ENCODE data around the gene TBCCD1. TPM values are rescaled to one million over a fixed set of nuclear protein-coding genes. Genes with fewer than 3 reads are reported as not detected.

The TBCCD1 gene
- total RNA-seq, 2 donors from 2014 or later = 11.9 to 14.0 TPM

GRCh38 chr3:186596568-186597287 is 29.6 kb upstream of the TBCCD1 start:
- Histone ChIP-seq H3K36me3 (ENCODE audit: control insufficient read depth, insufficient read depth, low read length) (no peaks in the 10 kb centered on the region), H3K27ac (ENCODE audit: low read depth, low read length) (no peak overlapping the region), H3K9ac (ENCODE audit: extremely low read depth, low read length, poor library complexity, severe bottlenecking) (no peak overlapping the region), H3K4me1 (ENCODE audit: control insufficient read depth, insufficient read depth, low read length) (no peaks in the 10 kb centered on the region), H3K9me3 (ENCODE audit: control insufficient read depth, low read length) (no peaks in the 10 kb centered on the region), H3K4me3 (ENCODE audit: low read length) (no peak overlapping the region), H3K27me3 (ENCODE audit: control insufficient read depth, insufficient read depth, low read length, poor library complexity, severe bottlenecking) (no peaks in the 10 kb centered on the region)
- 71 to 90% methylated on average over 4 to 14 of the region's 17 CpGs for WGBS, 2 experiments (ENCODE audit: insufficient coverage in 1 of 2, insufficient read length in 1 of 2)
- Mint-ChIP-seq H3K27me3 (ENCODE audit: insufficient read depth) (peaks cover 2% of the 10 kb centered on the region), H3K36me3 (ENCODE audit: low read depth) (no peaks in the 10 kb centered on the region), H3K9me3 (no peaks in the 10 kb centered on the region), H3K4me3 (no peak overlapping the region), H3K27ac (no peak overlapping the region), H3K4me1 (peaks cover 5% of the 10 kb centered on the region)
- peak; percentile 16 for TF ChIP-seq CTCF (conservative IDR thresholded peaks at IDR 0.05)
- peak; percentile 77 for DNase-seq

GRCh38 chr3:186594591-186595113 is 27.5 kb upstream of the TBCCD1 start:
- H3K27ac ChIP-seq (ENCODE audit: low read depth, low read length) = no peak overlapping the region
- no peaks in the 10 kb centered on the region for H3K36me3 ChIP-seq (ENCODE audit: control insufficient read depth, insufficient read depth, low read length)
- no peaks in the 10 kb centered on the region for H3K4me1 ChIP-seq (ENCODE audit: control insufficient read depth, insufficient read depth, low read length)
- no peak for TF ChIP-seq CTCF (conservative IDR thresholded peaks at IDR 0.05)
- no peak overlapping the region for H3K27ac Mint-ChIP-seq
- no peaks in the 10 kb centered on the region for H3K9me3 Mint-ChIP-seq
- H3K27me3 ChIP-seq (ENCODE audit: control insufficient read depth, insufficient read depth, low read length, poor library complexity, severe bottlenecking) = no peaks in the 10 kb centered on the region
- no peak for DNase-seq
- no peaks in the 10 kb centered on the region for H3K9me3 ChIP-seq (ENCODE audit: control insufficient read depth, low read length)
- H3K4me3 ChIP-seq (ENCODE audit: low read length) = no peak overlapping the region
- no peak overlapping the region for H3K4me3 Mint-ChIP-seq
- WGBS, 2 experiments (ENCODE audit: insufficient coverage in 1 of 2, insufficient read length in 1 of 2) = 92% methylated on average over 5 to 6 of the region's 6 CpGs
- peaks cover 5% of the 10 kb centered on the region for H3K4me1 Mint-ChIP-seq
- H3K27me3 Mint-ChIP-seq (ENCODE audit: insufficient read depth) = peaks cover 2% of the 10 kb centered on the region
- no peak overlapping the region for H3K9ac ChIP-seq (ENCODE audit: extremely low read depth, low read length, poor library complexity, severe bottlenecking)
- no peaks in the 10 kb centered on the region for H3K36me3 Mint-ChIP-seq (ENCODE audit: low read depth)

GRCh38 chr3:186593862-186594261 is 26.7 kb upstream of the TBCCD1 start:
- Histone ChIP-seq H3K9ac (ENCODE audit: extremely low read depth, low read length, poor library complexity, severe bottlenecking) (no peak overlapping the region), H3K9me3 (ENCODE audit: control insufficient read depth, low read length) (no peaks in the 10 kb centered on the region), H3K27ac (ENCODE audit: low read depth, low read length) (no peak overlapping the region), H3K4me3 (ENCODE audit: low read length) (no peak overlapping the region), H3K36me3 (ENCODE audit: control insufficient read depth, insufficient read depth, low read length) (no peaks in the 10 kb centered on the region), H3K4me1 (ENCODE audit: control insufficient read depth, insufficient read depth, low read length) (no peaks in the 10 kb centered on the region), H3K27me3 (ENCODE audit: control insufficient read depth, insufficient read depth, low read length, poor library complexity, severe bottlenecking) (no peaks in the 10 kb centered on the region)
- H3K4me1 Mint-ChIP-seq = peaks cover 5% of the 10 kb centered on the region
- H3K27ac Mint-ChIP-seq = no peak overlapping the region
- no peak for DNase-seq
- no peak overlapping the region for H3K4me3 Mint-ChIP-seq
- 87 to 93% methylated on average over 1 to 3 of the region's 3 CpGs for WGBS, 2 experiments (ENCODE audit: insufficient coverage in 1 of 2, insufficient read length in 1 of 2)
- no peak for TF ChIP-seq CTCF (conservative IDR thresholded peaks at IDR 0.05)
- H3K9me3 Mint-ChIP-seq = no peaks in the 10 kb centered on the region
- peaks cover 2% of the 10 kb centered on the region for H3K27me3 Mint-ChIP-seq (ENCODE audit: insufficient read depth)
- H3K36me3 Mint-ChIP-seq (ENCODE audit: low read depth) = no peaks in the 10 kb centered on the region
